ENCODE measurements around the gene BPIFB3. TPM values are rescaled to one million over a fixed set of nuclear protein-coding genes. Genes with fewer than 3 reads are reported as not detected.

Gene BPIFB3
- total and polyA plus RNA-seq, 2 of the 4 experiments (the other 2 are of a cell fraction) = not detected

DNA sequence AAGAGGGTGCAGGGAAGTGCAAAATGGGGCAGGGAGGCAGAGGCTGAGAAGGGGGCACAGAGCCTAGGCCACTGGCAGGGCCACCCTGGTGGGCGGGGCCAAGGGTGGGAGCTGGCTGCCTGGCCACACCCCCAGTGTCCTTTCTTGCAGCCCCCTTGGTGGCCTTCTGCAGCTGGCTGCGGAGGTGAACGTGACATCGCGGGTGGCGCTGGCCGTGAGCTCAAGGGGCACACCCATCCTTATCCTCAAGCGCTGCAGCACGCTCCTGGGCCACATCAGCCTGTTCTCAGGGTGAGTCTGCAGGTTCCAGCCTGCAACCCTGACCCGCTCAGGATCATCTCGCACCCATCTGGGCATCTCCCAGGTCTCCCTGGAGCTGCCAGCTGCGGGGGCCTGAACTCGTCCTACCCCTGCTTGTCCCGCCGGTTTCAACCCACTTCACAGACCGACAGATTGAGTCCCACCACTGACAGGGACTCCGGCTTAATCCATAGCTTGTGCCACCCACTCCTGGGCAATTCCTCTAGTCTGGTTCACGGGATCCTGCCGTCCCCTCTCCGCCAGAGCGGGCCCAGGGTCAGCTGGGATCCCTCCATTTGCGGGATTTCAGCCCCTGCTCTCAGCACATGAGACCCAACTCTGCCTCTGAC is 6.2 kb downstream of the BPIFB3 start:
- H2BK120ac ChIP-seq (ENCODE audit: low read depth, low read length) = no peak overlapping the region
- H4K5ac ChIP-seq (ENCODE audit: low read depth, low read length) = no peak overlapping the region
- TF ChIP-seq RAD21 (IDR thresholded peaks at IDR 0.05; ENCODE audit: low read length) = no peak
- TF ChIP-seq, protein P1, sequence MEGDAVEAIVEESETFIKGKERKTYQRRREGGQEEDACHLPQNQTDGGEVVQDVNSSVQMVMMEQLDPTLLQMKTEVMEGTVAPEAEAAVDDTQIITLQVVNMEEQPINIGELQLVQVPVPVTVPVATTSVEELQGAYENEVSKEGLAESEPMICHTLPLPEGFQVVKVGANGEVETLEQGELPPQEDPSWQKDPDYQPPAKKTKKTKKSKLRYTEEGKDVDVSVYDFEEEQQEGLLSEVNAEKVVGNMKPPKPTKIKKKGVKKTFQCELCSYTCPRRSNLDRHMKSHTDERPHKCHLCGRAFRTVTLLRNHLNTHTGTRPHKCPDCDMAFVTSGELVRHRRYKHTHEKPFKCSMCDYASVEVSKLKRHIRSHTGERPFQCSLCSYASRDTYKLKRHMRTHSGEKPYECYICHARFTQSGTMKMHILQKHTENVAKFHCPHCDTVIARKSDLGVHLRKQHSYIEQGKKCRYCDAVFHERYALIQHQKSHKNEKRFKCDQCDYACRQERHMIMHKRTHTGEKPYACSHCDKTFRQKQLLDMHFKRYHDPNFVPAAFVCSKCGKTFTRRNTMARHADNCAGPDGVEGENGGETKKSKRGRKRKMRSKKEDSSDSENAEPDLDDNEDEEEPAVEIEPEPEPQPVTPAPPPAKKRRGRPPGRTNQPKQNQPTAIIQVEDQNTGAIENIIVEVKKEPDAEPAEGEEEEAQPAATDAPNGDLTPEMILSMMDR (conservative IDR thresholded peaks at IDR 0.05; ENCODE audit: low read depth, low read length) = no peak
- no peak for TF ChIP-seq BHLHE40 (IDR thresholded peaks at IDR 0.05; ENCODE audit: low read depth, low read length)
- TF ChIP-seq MAFK (IDR thresholded peaks at IDR 0.05; ENCODE audit: low read depth, low read length) = no peak
- no peak for TF ChIP-seq ELK1 (IDR thresholded peaks at IDR 0.05; ENCODE audit: borderline replicate concordance, low read depth, low read length)
- TF ChIP-seq CHD1 (IDR thresholded peaks at IDR 0.05; ENCODE audit: low read depth, low read length) = no peak
- no peak for TF ChIP-seq MAZ (IDR thresholded peaks at IDR 0.05; ENCODE audit: borderline replicate concordance, low read depth, low read length)
- no peak for TF ChIP-seq FOS (IDR thresholded peaks at IDR 0.05; ENCODE audit: low read depth, low read length)
- TF ChIP-seq USF2 (IDR thresholded peaks at IDR 0.05; ENCODE audit: low read depth, low read length) = no peak
- no peak for TF ChIP-seq CEBPB (IDR thresholded peaks at IDR 0.05; ENCODE audit: low read depth, low read length)
- no peak for TF ChIP-seq MXI1 (IDR thresholded peaks at IDR 0.05; ENCODE audit: borderline replicate concordance, low read depth, low read length)
- no peak for TF ChIP-seq RCOR1 (IDR thresholded peaks at IDR 0.05; ENCODE audit: insufficient replicate concordance, low read length)
- TF ChIP-seq POLR2A (IDR thresholded peaks at IDR 0.05; ENCODE audit: low read depth, low read length) = no peak
- intact Hi-C loops (cut with micrococcal nuclease) = no loop called here
- H3K4me2 ChIP-seq (ENCODE audit: low read depth, low read length) = no peak overlapping the region
- H3K18ac ChIP-seq (ENCODE audit: low read depth, low read length) = no peak overlapping the region
- WGBS, 2 experiments (ENCODE audit: extremely low coverage in 2 of 2, insufficient read length in 1 of 2) = 79% methylated on average over 12 of the region's 22 CpGs; no CpG with 5 or more reads in 1 of the 2 experiments
- dilution Hi-C loops (cut with HindIII; ENCODE audit: low sequenced_read_pairs, unreplicated experiment) = no loop called here
- CTCF ChIA-PET = no interaction called here
- no peaks in the 10 kb centered on the region for H3K9me3 ChIP-seq (ENCODE audit: control insufficient read depth, insufficient read depth, low read length)
- in situ Hi-C loops (cut with MboI; ENCODE audit: low sequenced_read_pairs) = no loop called here
- H2BK5ac ChIP-seq (ENCODE audit: low read depth, low read length, poor library complexity, severe bottlenecking) = no peak overlapping the region
- H3K36me3 ChIP-seq (ENCODE audit: control insufficient read depth, insufficient read depth, low read length) = no peaks in the 10 kb centered on the region
- peaks cover 6% of the 10 kb centered on the region; the same call in 1 of the 2 replicates for H3K27me3 ChIP-seq (ENCODE audit: control insufficient read depth, insufficient read depth, low read length)
- H3K14ac ChIP-seq (replicated peaks; ENCODE audit: low read depth, low read length) = no peak overlapping the region
- H4K91ac ChIP-seq (ENCODE audit: insufficient read depth, low read depth, low read length) = no peak overlapping the region
- DNase-seq (no peak), ATAC-seq (ENCODE audit: low read depth) (no peak)
- no peak overlapping the region for H3K4me3 ChIP-seq (ENCODE audit: insufficient read depth, low read depth, low read length)
- BruUV-seq (replicated peaks) = no TSS peak
- H4K20me1 ChIP-seq (ENCODE audit: insufficient read depth, low read length) = no peaks in the 10 kb centered on the region
- no peak overlapping the region for H2AFZ ChIP-seq (replicated peaks; ENCODE audit: low read length, poor library complexity)
- no peak overlapping the region for H3K23ac ChIP-seq (ENCODE audit: low read depth, low read length)
- H2AK5ac ChIP-seq (ENCODE audit: low read depth, low read length) = no peak overlapping the region
- H2BK15ac ChIP-seq (ENCODE audit: low read depth, low read length) = no peak overlapping the region
- POLR2A ChIA-PET (ENCODE audit: unreplicated experiment) = no interaction called here
- H2AK9ac ChIP-seq (replicated peaks; ENCODE audit: low read depth, low read length, poor library complexity) = no peak overlapping the region
- no peak overlapping the region for H4K8ac ChIP-seq (ENCODE audit: low read depth in 2 of 2, low read length in 2 of 2)
- H3K4ac ChIP-seq (ENCODE audit: low read depth, low read length) = no peak overlapping the region
- H2BK20ac ChIP-seq (ENCODE audit: low read depth, low read length) = no peak overlapping the region
- no peak overlapping the region for H3K9ac ChIP-seq (ENCODE audit: low read depth, low read length)
- H3K9me1 ChIP-seq (ENCODE audit: insufficient read depth, low read length) = no peaks in the 10 kb centered on the region
- no peaks in the 10 kb centered on the region for H3K4me1 ChIP-seq (ENCODE audit: control insufficient read depth, insufficient read depth, low read length)
- H3K79me1 ChIP-seq (ENCODE audit: low read depth in 1 of 2, low read length in 2 of 2) = no peaks in the 10 kb centered on the region
- no peak overlapping the region for H3K27ac ChIP-seq (ENCODE audit: insufficient read depth, low read length)
- H3K56ac ChIP-seq (ENCODE audit: extremely low read depth, insufficient read depth, low read length) = no peak overlapping the region

Data from IMR-90 (cell line).